Motor neuron (in vitro differentiated cells): Measurements from ENCODE around the gene FAXC. TPM values are rescaled to one million over a fixed set of nuclear protein-coding genes. Genes with fewer than 3 reads are reported as not detected.
A peak's percentile ranks its signal among the peaks of the same experiment; 100 is the strongest.
"Not testable (repeated sequence)": the region's sequence is repeated elsewhere in the genome, so short reads cannot be mapped to it uniquely, and the experiment has no call there.

ENCODE experiments used
- ATAC-seq, 8 experiments: fragments of 200-7000 bp; cut with Tn5 transposase; replicated peaks in 6 of 8; 2 replicates each; pipeline ENCODE4 v1.8.0; 2021; ENCODE audit warnings: mild to moderate bottlenecking in 8 of 8, moderate library complexity in 8 of 8
- H3K27ac ChIP-seq, 2 donors: fragments of 250-450 bp; sonication (Bioruptor Pico); 2 replicates each; pipeline ENCODE4 v1.9.0; 2021; ENCODE audit warnings: antibody characterized with exemption in 2 of 2, mild to moderate bottlenecking in 2 of 2, moderate library complexity in 1 of 2
- H3K4me1 ChIP-seq, 2 donors: fragments of 250-450 bp; sonication (Bioruptor Pico); replicated peaks in 1 of 2; 2 replicates each; pipeline ENCODE4 v1.6.1; 2021; ENCODE audit warnings: antibody characterized with exemption in 2 of 2, mild to moderate bottlenecking in 2 of 2, moderate library complexity in 1 of 2
- H3K4me3 ChIP-seq, 5 donors: fragments of 250-450 bp; sonication (Bioruptor Pico); 2 replicates each; pipeline ENCODE4 v1.9.0; 2021; ENCODE audit warnings: antibody characterized with exemption in 5 of 5, mild to moderate bottlenecking in 5 of 5, moderate library complexity in 4 of 5
- WGBS, 10 experiments: fragments of 450-650 bp; shearing (Covaris generic); methylation state at CpG; one replicate each; pipeline ENCODE4 v1.0.0; 2022; 5-methylcytosine and 5-hydroxymethylcytosine counted together
- in situ Hi-C, 9 experiments: fragments of 400-800 bp; cut with MboI; loops; one replicate each; pipeline ENCODE4 v1.15.0; 2021; ENCODE audit warnings: low sequenced_read_pairs in 9 of 9, low pct_unique_long_range_greater_than_20kb in 2 of 9; ENCODE audit not compliant: unreplicated experiment in 9 of 9
- total RNA-seq, 8 experiments: library from RNA; unstranded; fragments of 300-600 nt; gene quantifications; 2 replicates each; pipeline versions ENCODE4 v1.2.3 to v1.2.4, GENCODE V29; 2022

FAXC gene
- total RNA-seq, 8 experiments from 2014 or later, result 0.31 to 33.3 (median 21.2) TPM

DNA sequence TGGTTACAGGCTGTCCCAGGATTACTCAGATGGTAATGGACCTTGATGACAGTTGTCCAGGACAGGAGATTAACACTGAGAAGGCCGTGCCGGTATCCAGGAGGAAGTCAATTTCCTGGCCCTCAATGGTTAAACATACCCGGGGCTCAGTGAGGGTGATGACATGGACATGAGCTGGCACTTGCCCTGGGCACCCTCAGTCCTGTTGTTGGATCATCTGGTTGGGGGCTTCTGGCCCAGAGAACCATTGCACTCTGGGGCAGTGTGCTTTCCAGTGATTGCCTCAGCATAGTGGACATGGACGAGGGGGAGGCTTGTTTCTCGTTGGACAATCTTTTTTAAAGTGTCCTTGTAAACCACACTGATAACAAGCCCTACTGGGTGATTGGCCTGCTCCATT, 84.0 kb downstream of the FAXC start:
- H3K4me1 ChIP-seq, in situ Hi-C loops, ATAC-seq: not testable (repeated sequence)

DNA sequence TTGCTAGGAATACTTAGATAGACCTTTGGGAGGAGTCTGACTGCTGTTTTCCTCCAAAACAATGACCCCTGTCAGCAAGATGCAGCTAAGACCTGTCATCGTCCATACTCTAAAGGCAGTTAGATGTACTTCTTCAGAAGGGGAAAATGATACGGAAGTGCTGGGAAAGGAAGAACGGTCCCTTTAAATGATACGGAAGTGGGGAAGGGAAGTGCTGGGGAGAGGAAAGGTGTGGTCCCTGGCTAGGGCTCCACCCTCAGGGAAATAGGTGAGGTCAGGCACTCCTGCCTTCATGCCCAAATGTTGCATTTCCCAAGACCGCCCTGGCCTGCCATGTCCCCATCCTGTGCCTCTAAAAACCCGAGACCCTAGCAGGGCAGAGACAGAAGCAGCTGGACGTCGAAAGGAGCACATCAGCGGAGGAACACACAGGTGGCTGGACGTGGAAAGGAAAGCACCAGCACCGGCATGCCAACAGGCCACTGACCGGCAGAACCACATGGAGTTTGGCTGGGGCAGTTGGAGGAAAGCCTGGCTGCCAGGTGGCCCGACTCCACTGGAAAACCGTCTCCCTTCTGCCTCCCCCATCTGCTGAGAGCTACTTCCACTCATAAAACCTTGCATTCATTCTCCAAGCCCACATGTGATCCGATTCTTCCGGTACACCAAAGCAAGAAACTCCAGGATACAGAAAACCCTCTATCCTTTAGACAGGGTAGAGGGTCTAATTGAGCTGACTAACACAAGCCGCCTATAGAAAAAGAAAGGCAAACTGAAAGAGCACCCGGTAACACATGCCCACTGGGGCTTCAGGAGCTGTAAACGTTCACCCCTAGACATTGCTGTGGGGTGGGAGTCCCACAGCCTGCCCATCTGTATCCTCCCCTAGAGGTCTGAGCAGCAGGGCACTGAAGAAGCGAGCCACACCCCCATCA, 94.6 kb downstream of the FAXC start:
- no peak for ATAC-seq
- Histone ChIP-seq H3K27ac (no peak overlapping the region), H3K4me1 (peaks cover 0 to 3% of the 10 kb centered on the region in 2 donors), H3K4me3 (no peak overlapping the region)
- in situ Hi-C loops, result no loop called here
- 0 to 91% (median 84%) methylated on average over 1 to 16 of the region's 20 CpGs for WGBS, 10 experiments

More for the DNA sequence above, 84.0 kb downstream of the FAXC start:
- 7 to 100% (median 83%) methylated on average over 1 to 4 of the region's 5 CpGs; no CpG with 5 or more reads in 3 of the 10 experiments for WGBS, 10 experiments
- not testable (repeated sequence) for H3K4me3 ChIP-seq, H3K27ac ChIP-seq

- Histone ChIP-seq H3K4me3 (no peak overlapping the region), H3K27ac (no peak overlapping the region), H3K4me1 (peaks cover 0 to 3% of the 10 kb centered on the region in 2 donors)
- in situ Hi-C loops, result no loop called here
- WGBS, 10 experiments, result 69 to 100% methylated on average over 1 to 2 of the region's 2 CpGs; no CpG with 5 or more reads in 8 of the 10 experiments
- ATAC-seq, result no peak
Measured at GRCh38 chr6:99253271-99253670, 96.2 kb downstream of the FAXC start.

DNA sequence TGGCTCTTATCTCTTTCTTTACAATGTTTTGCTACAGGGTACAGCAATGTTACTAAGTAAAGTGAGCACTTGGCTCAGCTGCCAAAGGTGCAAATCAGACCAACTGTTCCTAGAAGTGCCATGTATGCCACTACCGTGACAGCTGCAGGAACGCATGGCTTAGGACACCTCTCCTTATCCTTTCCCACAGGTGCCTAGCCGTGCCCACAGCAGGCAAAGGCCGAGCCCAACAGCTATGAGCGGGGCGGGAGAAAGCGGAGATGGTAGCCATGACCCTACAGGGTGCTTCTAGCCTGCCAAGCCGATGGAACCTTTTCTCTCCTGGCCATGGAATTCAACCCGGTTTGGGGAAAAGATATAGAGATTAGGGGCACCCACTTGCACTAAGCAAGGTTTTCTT, 97.1 kb downstream of the FAXC start:
- no peak for ATAC-seq
- Histone ChIP-seq H3K4me3 (no peak overlapping the region), H3K4me1 (peaks cover 0 to 3% of the 10 kb centered on the region in 2 donors), H3K27ac (no peak overlapping the region)
- WGBS, 10 experiments, result 43 to 100% (median 91%) methylated on average over 1 to 7 of the region's 9 CpGs; no CpG with 5 or more reads in 3 of the 10 experiments
- in situ Hi-C loops, result no loop called here

- 20 to 100% (median 56%) methylated on average over 1 of the region's 2 CpGs; no CpG with 5 or more reads in 4 of the 10 experiments for WGBS, 10 experiments
- no peak overlapping the region for H3K4me3 ChIP-seq
Measured at GRCh38 chr6:99250476-99250875, 99.0 kb downstream of the FAXC start.

DNA sequence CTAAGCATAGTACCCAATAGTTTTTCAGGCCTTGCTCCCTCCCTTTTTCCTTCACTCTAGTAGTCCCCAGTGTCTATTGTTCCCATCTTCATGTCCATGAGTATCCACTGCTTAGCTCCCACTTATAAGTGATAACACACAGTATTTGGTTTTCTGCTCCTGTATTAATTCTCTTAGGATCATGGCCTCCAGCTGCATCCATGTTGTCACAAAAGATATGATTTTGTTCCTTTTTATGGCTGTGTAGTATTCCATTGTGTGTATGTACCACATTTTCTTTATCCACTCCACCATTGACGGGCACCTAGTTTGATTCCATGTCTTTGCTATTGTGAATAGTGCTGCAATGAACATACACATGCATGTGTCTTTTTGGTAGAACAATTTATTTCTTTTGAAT, 102.9 kb downstream of the FAXC start:
- ATAC-seq, result no peak
- 11 to 100% (median 80%) methylated on average over 1 of the region's 1 CpG; no CpG with 5 or more reads in 3 of the 10 experiments for WGBS, 10 experiments
- H3K4me3 ChIP-seq, result no peak overlapping the region
- H3K27ac ChIP-seq, result no peak overlapping the region
- H3K4me1 ChIP-seq, result no peaks in the 10 kb centered on the region
- in situ Hi-C loops, result no loop called here

More at GRCh38 chr6:99250476-99250875, 99.0 kb downstream of the FAXC start:
- no peak for ATAC-seq
- no peaks in the 10 kb centered on the region for H3K4me1 ChIP-seq
- H3K27ac ChIP-seq, result no peak overlapping the region
- in situ Hi-C loops, result no loop called here

DNA sequence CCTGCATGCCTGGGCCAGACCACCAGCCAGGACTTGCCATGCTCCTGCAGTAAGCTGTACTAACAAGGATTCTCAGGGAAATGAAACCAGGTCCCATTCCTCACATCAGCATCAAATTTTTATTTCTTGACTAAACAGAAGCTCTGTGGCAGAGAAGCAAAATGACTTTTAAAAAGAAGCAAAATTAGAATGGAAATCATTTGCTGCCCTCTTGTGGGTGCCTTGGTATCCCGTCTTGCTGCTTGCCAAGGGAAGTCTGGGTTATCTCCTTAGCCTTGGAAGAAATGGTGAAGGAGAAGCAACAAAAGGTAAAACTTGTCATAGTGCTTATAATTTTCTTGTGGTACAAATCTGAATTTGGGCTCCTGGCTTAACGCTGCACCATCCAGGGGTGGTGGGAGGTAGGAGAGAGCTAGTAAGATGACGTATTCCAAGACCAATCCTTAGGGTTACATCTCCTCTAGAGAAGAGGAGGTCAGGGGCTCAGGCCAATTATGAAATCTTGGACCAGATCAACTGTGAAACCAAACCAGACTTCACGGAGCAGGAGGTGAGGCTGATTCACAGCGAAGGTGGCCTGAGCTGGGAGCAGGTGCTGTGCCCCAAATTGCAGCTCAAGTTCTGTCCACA, 107.5 kb downstream of the FAXC start:
- Histone ChIP-seq H3K4me3 (no peak overlapping the region), H3K4me1 (no peaks in the 10 kb centered on the region), H3K27ac (no peak overlapping the region)
- in situ Hi-C loops, result no loop called here
- ATAC-seq, result peak in 4 of 8 experiments; percentile 39 to 65 (median 56)
- 0 to 100% (median 25%) methylated on average over 1 to 4 of the region's 5 CpGs; no CpG with 5 or more reads in 2 of the 10 experiments for WGBS, 10 experiments

- 0 to 90% (median 50%) methylated on average over 1 to 3 of the region's 3 CpGs; no CpG with 5 or more reads in 4 of the 10 experiments for WGBS, 10 experiments
- no peak for ATAC-seq
- no peak overlapping the region for H3K27ac ChIP-seq
- H3K4me1 ChIP-seq, result no peaks in the 10 kb centered on the region
- no peak overlapping the region for H3K4me3 ChIP-seq
- in situ Hi-C loops, result no loop called here
Measured at GRCh38 chr6:99236010-99236409, 113.5 kb downstream of the FAXC start.

DNA sequence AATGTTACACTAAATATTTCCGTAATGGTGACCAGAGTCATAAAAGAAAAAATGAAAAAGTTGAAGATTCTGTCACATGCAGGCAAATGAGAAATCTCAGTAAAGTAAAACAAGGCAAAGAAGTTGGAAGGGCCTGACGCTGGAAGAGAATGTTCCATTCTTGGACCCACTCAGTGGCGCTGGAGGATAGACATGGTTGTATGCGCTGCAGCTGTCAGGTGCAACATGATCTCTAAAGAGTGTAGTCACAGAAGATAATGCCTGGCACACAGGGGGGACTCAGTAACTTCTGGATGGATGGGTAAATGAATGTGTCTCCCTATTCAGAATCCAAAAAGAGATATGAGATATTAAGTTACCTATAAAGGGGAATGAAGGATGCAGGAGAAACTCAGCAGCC, 116.3 kb downstream of the FAXC start:
- WGBS, 10 experiments, result 0 to 100% (median 80%) methylated on average over 1 to 4 of the region's 4 CpGs
- Histone ChIP-seq H3K27ac (no peak overlapping the region), H3K4me1 (no peaks in the 10 kb centered on the region), H3K4me3 (no peak overlapping the region)
- in situ Hi-C loops, result no loop called here
- ATAC-seq, result no peak

DNA sequence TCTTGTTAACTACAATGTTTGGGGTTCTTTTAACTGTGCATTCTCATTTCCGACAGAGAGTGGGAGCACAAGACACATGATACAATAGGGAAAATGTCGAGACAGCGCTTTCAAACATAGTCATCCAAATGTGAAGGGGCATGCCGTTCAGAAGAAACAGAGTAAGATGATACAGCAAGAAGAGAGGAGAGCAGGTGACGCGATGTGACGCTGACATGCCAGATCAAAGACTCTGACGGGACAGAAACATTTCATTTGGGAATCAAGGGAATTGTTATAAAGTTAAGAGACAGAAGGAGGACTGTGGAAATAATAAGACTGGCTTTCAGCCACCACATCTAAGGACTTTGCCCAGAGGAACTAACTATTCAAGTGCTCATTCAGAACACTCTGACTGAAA, 117.4 kb downstream of the FAXC start:
- in situ Hi-C loops, result no loop called here
- H3K4me1 ChIP-seq, result no peaks in the 10 kb centered on the region
- H3K27ac ChIP-seq, result no peak overlapping the region
- no peak for ATAC-seq
- 9 to 95% (median 84%) methylated on average over 4 to 8 of the region's 8 CpGs; no CpG with 5 or more reads in 2 of the 10 experiments for WGBS, 10 experiments
- H3K4me3 ChIP-seq, result no peak overlapping the region

GRCh38 chr6:99225172-99225571, 124.3 kb downstream of the FAXC start:
- 0 to 100% (median 24%) methylated on average over 1 to 3 of the region's 3 CpGs; no CpG with 5 or more reads in 1 of the 10 experiments for WGBS, 10 experiments

More at GRCh38 chr6:99225172-99225571, 124.3 kb downstream of the FAXC start:
- H3K4me1 ChIP-seq, result no peaks in the 10 kb centered on the region
- no peak overlapping the region for H3K4me3 ChIP-seq
- no peak overlapping the region for H3K27ac ChIP-seq
- in situ Hi-C loops, result no loop called here
- ATAC-seq, result no peak
